ENCODE data around the gene TRNAU1AP.
"Not testable (repeated sequence)": the region's sequence is repeated elsewhere in the genome, so short reads cannot be mapped to it uniquely, and the experiment has no call there.

TRNAU1AP gene

DNA sequence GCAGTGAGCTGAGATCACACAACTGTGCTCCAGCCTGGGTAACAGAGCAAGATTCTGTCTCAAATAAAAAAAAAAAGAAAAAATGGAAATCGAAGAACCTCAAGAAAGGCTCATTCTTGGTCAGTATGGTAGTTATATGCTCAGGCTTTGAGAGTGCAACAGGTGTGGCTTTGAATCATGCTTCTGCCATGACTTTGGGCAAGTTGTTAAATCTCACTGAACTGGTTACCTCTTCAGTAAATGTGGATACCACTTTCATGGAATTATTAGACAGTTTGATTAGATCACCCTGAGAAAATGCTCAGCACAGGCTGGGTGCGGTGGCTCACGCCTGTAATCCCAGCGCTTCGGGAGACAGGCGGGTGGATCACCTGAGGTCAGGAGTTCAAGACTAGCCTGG lies 12.8 kb downstream of the TRNAU1AP start:
- TF ChIP-seq, protein P1, sequence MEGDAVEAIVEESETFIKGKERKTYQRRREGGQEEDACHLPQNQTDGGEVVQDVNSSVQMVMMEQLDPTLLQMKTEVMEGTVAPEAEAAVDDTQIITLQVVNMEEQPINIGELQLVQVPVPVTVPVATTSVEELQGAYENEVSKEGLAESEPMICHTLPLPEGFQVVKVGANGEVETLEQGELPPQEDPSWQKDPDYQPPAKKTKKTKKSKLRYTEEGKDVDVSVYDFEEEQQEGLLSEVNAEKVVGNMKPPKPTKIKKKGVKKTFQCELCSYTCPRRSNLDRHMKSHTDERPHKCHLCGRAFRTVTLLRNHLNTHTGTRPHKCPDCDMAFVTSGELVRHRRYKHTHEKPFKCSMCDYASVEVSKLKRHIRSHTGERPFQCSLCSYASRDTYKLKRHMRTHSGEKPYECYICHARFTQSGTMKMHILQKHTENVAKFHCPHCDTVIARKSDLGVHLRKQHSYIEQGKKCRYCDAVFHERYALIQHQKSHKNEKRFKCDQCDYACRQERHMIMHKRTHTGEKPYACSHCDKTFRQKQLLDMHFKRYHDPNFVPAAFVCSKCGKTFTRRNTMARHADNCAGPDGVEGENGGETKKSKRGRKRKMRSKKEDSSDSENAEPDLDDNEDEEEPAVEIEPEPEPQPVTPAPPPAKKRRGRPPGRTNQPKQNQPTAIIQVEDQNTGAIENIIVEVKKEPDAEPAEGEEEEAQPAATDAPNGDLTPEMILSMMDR (IDR thresholded peaks at IDR 0.05; ENCODE audit: insufficient read depth, low read length, missing control alignments) = no peak
- DNase-seq (ENCODE audit: low read depth, low spot score) = no peak
- no peak overlapping the region for H3K4me3 ChIP-seq (ENCODE audit: low read depth, low read length)
- POLR2A ChIA-PET = interaction anchor here (0.6 to 1.2 kb wide), 3 partner anchors 12 to 37 kb away, joined by 3 to 6 read pairs (median 4); no protein-coding TSS in a partner anchor
- CTCF ChIA-PET = interaction anchor here (1.3 kb wide), 1 partner anchor 15 kb away, joined by 3 read pairs; no protein-coding TSS in a partner anchor

DNA sequence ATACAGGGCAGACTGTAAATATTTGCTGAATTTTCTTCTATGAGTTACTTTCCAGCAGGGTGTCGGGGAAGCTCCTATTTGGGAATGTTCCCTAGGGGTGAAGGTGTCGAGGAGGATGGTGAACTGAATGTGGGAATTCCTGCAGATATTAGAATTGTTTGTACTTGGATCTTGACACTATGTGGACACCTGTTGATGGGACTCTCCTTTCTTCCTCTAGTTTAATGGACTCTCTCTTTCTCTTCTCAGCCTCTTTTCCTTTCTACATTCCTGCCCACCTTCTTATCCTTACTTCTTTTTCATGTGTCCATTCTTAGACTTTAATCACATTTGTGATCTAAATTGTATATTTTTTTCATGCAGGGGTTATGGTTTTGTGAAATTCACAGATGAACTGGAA lies 14.0 kb downstream of the TRNAU1AP start:
- TF ChIP-seq, protein P1 (IDR thresholded peaks at IDR 0.05; ENCODE audit: insufficient read depth, low read length, missing control alignments) = no peak
- no peak overlapping the region for H3K4me3 ChIP-seq (ENCODE audit: low read depth, low read length)
- CTCF ChIA-PET = no interaction called here
- no peak for DNase-seq (ENCODE audit: low read depth, low spot score)
- POLR2A ChIA-PET = interaction anchor here (1.0 to 1.2 kb wide), 2 partner anchors 13 to 15 kb away, joined by 3 to 5 read pairs; no protein-coding TSS in a partner anchor

DNA sequence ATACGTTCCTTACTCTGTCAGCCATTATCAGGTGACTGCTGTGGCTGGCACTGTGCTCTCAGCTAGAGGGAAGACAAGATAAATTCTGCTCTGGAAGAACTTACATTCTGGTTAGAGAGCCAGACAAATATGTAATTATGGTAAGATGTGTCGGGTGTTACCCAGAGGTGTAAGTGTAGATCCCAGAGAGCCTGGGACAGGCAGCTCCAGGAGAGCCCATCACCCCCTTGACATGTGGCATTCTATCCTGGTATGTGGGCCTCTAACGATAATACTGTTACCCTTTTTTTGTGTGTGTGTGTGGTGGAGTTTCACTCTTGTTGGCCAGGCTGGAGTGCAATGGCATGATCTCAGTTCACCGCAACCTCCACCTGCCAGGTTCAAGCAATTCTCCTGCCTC lies 19.0 kb downstream of the TRNAU1AP start:
- ChIA-PET CTCF (no interaction called here), POLR2A (interaction anchor here (3.9 kb wide), 1 partner anchor 9 kb away, joined by 23 read pairs; no protein-coding TSS in a partner anchor)
- TF ChIP-seq, protein P1 (IDR thresholded peaks at IDR 0.05; ENCODE audit: insufficient read depth, low read length, missing control alignments) = no peak
- DNase-seq (ENCODE audit: low read depth, low spot score) = no peak
- no peak overlapping the region for H3K4me3 ChIP-seq (ENCODE audit: low read depth, low read length)

DNA sequence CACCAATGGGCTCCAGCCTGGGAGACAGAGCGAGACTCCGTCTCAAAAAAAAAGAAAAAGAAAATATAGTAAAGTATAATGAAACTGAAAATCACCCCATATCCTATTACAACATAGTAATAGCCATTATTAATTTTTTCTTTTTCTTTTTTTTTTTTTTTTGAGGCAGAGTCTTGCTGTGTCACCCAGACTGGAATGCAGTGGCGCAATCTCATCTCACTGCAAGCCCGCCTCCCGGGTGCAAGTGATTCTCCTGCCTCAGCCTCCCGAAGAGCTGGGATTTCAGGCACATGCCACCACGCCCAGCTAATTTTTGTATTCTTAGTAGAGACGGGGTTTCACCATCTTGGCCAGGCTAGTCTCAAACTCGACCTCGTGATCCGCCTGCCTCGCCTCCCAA lies 20.0 kb downstream of the TRNAU1AP start:
- DNase-seq (ENCODE audit: low read depth, low spot score); CTCF ChIA-PET; H3K4me3 ChIP-seq (ENCODE audit: low read depth, low read length): not testable (repeated sequence)
- POLR2A ChIA-PET = interaction anchor here (1.5 kb wide), 1 partner anchor 9 kb away, joined by 7 read pairs; no protein-coding TSS in a partner anchor

DNA sequence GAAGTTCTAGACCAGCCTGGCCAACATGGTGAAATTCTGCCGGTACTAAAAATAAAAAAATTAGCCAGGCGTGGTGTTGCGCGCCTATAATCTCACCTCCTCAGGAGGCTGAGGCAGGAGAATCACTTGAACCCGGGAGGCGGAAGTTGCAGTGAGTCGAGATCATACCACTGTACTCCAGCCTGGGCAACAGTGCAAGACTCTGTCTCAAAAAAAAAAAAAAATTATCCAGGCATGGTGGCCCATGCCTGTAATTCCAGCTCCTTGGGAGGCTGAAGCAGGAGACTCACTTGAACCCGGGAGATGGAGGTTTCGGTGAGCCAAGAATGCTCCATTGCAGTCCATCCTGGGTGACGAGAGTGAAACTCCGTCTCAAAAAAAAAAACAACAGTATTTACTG lies 20.7 kb downstream of the TRNAU1AP start:
- CTCF ChIA-PET = interaction anchor here (1.7 kb wide), 1 partner anchor 325 kb away, joined by 4 read pairs; no protein-coding TSS in a partner anchor

DNA sequence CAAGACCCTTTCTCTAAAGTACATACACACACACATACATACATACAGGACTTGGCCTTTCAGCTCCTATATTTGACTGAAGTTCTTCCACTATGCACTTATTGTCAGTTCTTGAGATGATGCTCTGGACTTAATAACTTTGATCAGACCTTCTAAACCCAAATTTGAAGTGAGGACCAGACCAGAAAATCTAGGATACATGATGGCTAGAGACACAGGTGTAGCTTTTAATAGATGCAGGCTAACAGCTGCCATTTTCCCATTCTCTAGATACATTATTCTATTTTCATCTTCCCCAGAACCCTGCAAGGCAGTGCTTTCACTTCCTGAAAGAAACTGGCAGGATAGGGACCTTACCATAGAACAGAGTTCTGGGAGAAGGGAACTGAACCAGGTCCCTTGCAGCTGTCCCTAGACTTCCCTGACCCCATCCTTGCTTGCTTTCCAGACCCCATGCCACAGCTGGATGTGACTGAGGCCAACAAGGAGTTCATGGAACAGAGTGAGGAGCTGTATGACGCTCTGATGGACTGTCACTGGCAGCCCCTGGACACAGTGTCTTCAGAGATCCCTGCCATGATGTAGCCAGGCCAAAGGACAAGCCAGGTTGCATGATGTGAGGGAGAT lies 24.3 kb downstream of the TRNAU1AP start:
- TF ChIP-seq, protein P1 (IDR thresholded peaks at IDR 0.05; ENCODE audit: insufficient read depth, low read length, missing control alignments) = no peak
- no peak overlapping the region for H3K4me3 ChIP-seq (ENCODE audit: low read depth, low read length)
- ChIA-PET CTCF (interaction anchor here (0.9 to 1.4 kb wide), 3 partner anchors 25 to 217 kb away, joined by 3 to 4 read pairs (median 3); no protein-coding TSS in a partner anchor), POLR2A (interaction anchor here (0.7 to 2.0 kb wide), 2 partner anchors 11 to 24 kb away, joined by 3 to 9 read pairs; no protein-coding TSS in a partner anchor)
- DNase-seq (ENCODE audit: low read depth, low spot score) = no peak

More for the DNA sequence above, 20.7 kb downstream of the TRNAU1AP start:
- TF ChIP-seq, protein P1 (IDR thresholded peaks at IDR 0.05; ENCODE audit: insufficient read depth, low read length, missing control alignments) = no peak
- no peak for DNase-seq (ENCODE audit: low read depth, low spot score)
- no peak overlapping the region for H3K4me3 ChIP-seq (ENCODE audit: low read depth, low read length)
- POLR2A ChIA-PET = interaction anchor here (1.5 kb wide), 1 partner anchor 8 kb away, joined by 7 read pairs; no protein-coding TSS in a partner anchor
